ACC112 (cell line): Measurements from ENCODE around the gene STRN3.
"Not testable (repeated sequence)": the region's sequence is repeated elsewhere in the genome, so short reads cannot be mapped to it uniquely, and the experiment has no call there.

Source experiments
- H2AFZ ChIP-seq: fragments of 200-600 bp; sonication (generic); one replicate; pipeline ENCODE4 v1.6.0; 2017; ENCODE audit warnings: antibody characterized with exemption, low read length; ENCODE audit not compliant: unreplicated experiment
- H3K27ac ChIP-seq: fragments of 200-600 bp; sonication (generic); 2 replicates; pipeline ENCODE4 v1.5.1; 2014; ENCODE audit warnings: low read depth, mild to moderate bottlenecking, antibody characterized with exemption, low read length, moderate library complexity
- H3K27me3 ChIP-seq: fragments of 200-600 bp; sonication (generic); 2 replicates; pipeline ENCODE4 v1.6.1; 2014; ENCODE audit warnings: mild to moderate bottlenecking, antibody characterized with exemption, low read length, moderate library complexity, mixed read lengths; ENCODE audit not compliant: insufficient read depth
- H3K36me3 ChIP-seq: fragments of 200-600 bp; sonication (generic); 2 replicates; pipeline ENCODE4 v1.6.1; 2016; ENCODE audit warnings: mild to moderate bottlenecking, antibody characterized with exemption, low read length, moderate library complexity, mixed read lengths; ENCODE audit not compliant: insufficient read depth
- H3K4me1 ChIP-seq: fragments of 200-600 bp; sonication (generic); one replicate; pipeline ENCODE4 v1.6.1; 2016; ENCODE audit warnings: low read length, mixed read lengths; ENCODE audit not compliant: insufficient read depth, unreplicated experiment, control insufficient read depth
- H3K4me3 ChIP-seq: fragments of 200-600 bp; sonication (generic); 2 replicates; pipeline ENCODE4 v1.5.1; 2014; ENCODE audit warnings: mild to moderate bottlenecking, low read depth, low read length
- H3K79me2 ChIP-seq: fragments of 200-600 bp; sonication (generic); one replicate; pipeline ENCODE4 v1.6.0; 2016; ENCODE audit warnings: low read length; ENCODE audit not compliant: control insufficient read depth, unreplicated experiment, insufficient read depth

Gene STRN3

DNA sequence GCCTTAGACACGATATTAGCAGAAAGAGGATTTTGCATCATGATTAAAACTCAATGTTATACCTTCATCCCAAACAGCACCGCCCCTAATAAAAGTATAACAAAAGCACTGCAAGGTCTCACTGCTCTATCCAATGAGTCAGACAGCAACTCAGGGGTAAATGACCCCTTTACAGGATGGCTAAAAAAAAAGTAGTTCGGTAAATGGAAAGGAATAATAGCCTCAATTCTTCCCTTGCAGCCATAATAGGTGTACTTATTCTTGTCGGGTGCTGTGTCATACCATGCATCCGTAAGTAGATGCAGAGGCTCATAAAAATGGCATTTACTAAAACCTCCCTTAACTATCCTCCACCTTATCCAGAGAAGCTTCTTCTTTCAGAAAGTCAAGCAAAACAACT is 54.6 kb downstream of the STRN3 start:
- Histone ChIP-seq H3K79me2 (peaks cover 84% of the 10 kb centered on the region), H3K4me3 (no peak overlapping the region), H3K4me1 (peaks cover 20% of the 10 kb centered on the region)

DNA sequence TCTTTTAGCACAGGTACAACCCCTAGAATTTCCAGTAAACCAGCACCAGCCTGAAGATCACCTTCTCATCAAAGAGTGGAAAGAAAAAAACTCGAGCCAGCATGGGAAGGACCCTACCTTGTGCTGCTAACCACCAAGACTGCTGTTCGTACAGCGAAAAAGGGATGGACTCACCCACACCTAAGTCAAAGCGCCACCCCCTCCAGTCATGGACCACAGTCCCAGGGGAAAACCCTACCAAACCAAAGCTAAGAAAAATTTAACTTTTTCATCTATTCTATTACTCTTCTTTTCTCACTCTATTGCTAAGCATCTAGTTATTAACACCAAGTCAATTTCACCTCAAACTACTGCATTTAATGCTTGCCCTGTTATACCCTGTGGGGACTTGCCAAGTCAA is 56.4 kb downstream of the STRN3 start:
- not testable (repeated sequence) for H2AFZ ChIP-seq, H3K27ac ChIP-seq, H3K27me3 ChIP-seq, H3K4me3 ChIP-seq
- Histone ChIP-seq H3K4me1 (peaks cover 16% of the 10 kb centered on the region), H3K79me2 (peaks cover 81% of the 10 kb centered on the region), H3K36me3 (peaks cover 12% of the 10 kb centered on the region; the same call in 1 of the 2 replicates)

More for the DNA sequence above, 54.6 kb downstream of the STRN3 start:
- Histone ChIP-seq H2AFZ (no peak overlapping the region), H3K27me3 (no peaks in the 10 kb centered on the region), H3K27ac (no peak overlapping the region), H3K36me3 (peaks cover 2% of the 10 kb centered on the region; the same call in 1 of the 2 replicates)

DNA sequence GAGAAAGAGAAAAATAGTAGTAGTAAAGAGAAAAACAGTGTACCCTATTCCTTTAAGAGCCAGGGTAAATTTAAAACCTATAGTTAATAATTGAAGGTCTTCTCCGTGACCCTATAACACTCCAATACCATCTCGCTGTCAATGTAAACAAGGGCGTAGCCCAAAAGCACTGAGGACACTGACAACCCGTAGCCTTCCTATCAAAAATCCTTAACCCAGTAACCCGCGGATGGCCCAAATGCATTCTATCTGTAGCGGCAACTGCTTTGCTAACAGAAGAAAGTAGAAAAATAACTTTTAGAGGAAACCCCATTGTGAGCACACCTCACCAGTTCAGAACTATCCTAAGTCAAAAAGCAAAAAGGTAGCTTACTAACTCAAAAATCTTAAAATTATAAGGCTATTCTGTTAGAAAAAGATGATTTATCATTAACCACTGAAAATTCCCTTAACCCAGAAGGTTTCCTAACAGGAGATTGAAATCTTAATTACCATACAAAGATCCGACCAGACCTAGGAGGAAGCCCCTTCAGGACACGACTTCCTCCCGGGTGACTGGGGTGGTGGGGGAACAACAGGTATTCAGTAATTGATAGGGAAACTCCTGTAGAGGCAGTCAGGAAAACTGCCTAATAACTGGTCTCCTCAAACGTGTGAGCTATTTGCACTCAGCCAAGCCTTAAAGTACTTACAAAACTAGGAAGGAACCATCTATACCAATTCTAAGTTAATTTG is 58.6 kb downstream of the STRN3 start:
- H3K4me1 ChIP-seq, H3K4me3 ChIP-seq, H3K27me3 ChIP-seq, H2AFZ ChIP-seq, H3K27ac ChIP-seq: not testable (repeated sequence)
- Histone ChIP-seq H3K79me2 (peaks cover 78% of the 10 kb centered on the region), H3K36me3 (peaks cover 14% of the 10 kb centered on the region; the same call in 1 of the 2 replicates)

DNA sequence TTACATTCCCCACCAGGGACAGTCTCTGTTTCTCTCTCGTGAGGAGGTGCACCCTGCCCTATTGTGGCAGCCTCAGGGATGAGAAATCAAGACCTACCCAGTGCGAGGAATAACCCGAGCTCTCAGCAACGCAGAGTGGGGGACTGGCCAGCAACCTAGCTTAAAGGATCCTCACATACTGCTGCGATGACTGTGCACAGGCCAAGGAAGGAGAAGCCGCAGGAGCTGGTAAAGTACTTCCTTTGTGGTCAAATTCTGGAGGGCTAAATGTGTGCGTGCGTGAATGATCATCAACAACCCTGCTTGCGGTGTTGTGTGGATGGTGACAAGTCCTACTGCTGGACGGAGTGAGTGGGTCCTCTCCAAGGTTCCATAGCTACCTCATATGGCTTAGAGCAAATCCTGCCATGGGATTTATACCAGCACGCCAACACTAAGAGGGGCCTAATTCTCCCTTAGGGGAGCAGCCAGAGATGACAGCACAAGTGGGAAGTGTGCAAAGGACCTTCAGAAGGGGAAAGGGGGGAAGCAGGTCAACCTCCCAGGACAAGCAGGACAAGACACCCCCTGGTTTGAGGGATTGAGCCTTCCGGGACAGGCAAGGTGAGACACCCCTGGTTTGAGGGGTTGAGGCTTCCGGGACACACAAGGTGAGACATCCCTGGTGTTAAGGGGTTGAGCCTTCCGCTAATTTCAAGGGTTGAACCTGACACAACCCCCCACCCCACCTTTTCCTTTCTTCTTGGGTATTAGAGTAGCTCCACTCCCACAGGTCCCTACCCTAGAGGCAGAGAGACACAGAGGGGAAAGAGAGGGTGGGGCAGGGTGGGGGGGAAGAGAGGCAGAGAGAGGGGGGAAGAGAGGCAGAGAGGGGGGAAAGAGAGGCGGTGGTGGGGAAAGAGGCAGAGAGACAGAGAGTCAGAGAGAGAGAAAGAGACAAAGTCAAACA is 59.5 kb downstream of the STRN3 start:
- Histone ChIP-seq H3K79me2 (peaks cover 75% of the 10 kb centered on the region), H3K27ac (no peak overlapping the region), H3K36me3 (peaks cover 14% of the 10 kb centered on the region; the same call in 1 of the 2 replicates), H3K4me3 (no peak overlapping the region), H3K4me1 (no peaks in the 10 kb centered on the region), H2AFZ (no peak overlapping the region), H3K27me3 (no peaks in the 10 kb centered on the region)

DNA sequence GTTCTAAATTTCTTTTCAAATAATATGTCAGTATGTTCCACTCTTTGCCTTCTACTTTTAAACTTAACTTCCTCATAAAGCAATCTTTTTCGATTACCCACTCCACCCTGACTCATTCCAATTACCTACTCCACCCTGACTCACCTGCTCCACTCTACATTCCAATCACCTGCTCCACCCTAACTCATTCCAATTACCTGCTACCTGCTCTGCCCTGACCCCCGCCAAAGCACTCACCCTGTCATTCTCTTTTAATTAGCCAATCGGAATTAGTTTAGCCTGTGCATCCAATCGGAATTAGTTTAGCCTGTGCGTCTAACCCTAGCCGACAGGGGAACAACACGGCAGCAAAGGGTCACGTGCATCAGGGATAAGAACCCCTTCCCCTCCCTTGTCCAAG is 60.3 kb downstream of the STRN3 start:
- H2AFZ ChIP-seq, H3K27me3 ChIP-seq, H3K4me1 ChIP-seq, H3K27ac ChIP-seq, H3K4me3 ChIP-seq: not testable (repeated sequence)
- Histone ChIP-seq H3K36me3 (peaks cover 14% of the 10 kb centered on the region; the same call in 1 of the 2 replicates), H3K79me2 (peaks cover 76% of the 10 kb centered on the region)

DNA sequence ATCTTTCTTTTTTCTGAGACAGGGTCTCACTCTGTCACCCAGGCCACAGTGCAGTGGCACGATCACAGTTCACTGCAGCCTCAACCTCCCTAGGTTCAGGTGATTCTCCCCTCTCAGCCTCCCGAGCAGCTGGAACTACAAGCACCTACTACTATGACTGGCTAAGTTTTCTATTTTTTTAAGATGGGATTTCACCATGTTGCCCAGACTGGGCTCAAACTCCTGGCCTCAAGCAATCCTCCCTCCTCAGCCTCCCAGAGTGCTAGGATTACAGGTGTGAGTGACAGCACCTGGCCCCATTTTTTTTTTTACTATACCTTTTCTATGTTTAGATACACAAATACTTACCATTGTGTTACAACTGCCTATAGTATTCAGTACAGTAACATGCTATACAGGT is 63.6 kb downstream of the STRN3 start:
- not testable (repeated sequence) for H3K27ac ChIP-seq
- peaks cover 14% of the 10 kb centered on the region; the same call in 1 of the 2 replicates for H3K36me3 ChIP-seq

DNA sequence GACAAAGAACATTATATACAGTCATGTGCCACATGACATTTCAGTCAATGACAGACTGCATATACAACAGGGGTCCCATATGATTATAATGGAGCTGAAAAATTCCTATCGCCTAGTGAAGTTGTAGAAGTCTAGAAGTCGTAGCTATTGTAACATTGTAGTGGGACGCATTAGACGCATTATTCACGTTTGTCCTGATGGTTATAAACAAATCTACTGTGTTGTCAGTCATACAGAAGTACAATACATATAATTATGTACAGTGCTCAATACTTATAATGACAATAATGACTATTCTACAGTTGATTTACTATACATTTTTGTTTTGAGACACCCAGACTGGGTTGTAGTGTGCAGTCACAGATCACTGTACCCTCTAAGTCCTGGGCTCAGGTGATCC is 64.8 kb downstream of the STRN3 start:
- Histone ChIP-seq H3K27me3 (no peaks in the 10 kb centered on the region), H3K4me1 (no peaks in the 10 kb centered on the region), H3K27ac (no peak overlapping the region), H3K79me2 (peaks cover 74% of the 10 kb centered on the region), H3K36me3 (peaks cover 9% of the 10 kb centered on the region; the same call in 1 of the 2 replicates), H2AFZ (no peak overlapping the region), H3K4me3 (no peak overlapping the region)

More for the DNA sequence above, 63.6 kb downstream of the STRN3 start:
- not testable (repeated sequence) for H3K4me1 ChIP-seq, H3K27me3 ChIP-seq, H2AFZ ChIP-seq, H3K4me3 ChIP-seq
- peaks cover 81% of the 10 kb centered on the region for H3K79me2 ChIP-seq

DNA sequence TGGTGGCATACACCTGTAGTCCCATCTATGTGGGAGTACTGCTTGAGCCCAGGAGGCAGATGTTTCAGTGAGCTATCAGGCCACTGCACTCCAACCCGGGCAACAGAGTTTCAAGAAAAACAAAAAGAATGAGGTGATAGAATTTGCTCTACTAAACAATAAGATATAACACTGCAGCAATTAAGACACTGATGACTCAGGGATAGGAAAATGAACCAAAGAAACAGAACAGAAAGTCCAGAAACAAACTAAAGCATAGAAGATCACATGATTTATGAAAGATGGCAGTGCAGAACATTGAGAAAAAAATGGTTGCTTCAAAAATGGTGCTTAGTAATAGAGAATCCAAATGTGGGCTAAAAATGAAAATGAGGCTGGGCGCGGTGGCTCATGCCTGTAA is 66.0 kb downstream of the STRN3 start:
- Histone ChIP-seq H3K79me2 (peaks cover 71% of the 10 kb centered on the region), H3K4me3 (no peak overlapping the region), H3K4me1 (no peaks in the 10 kb centered on the region), H3K27me3 (no peaks in the 10 kb centered on the region), H3K36me3 (peaks cover 6% of the 10 kb centered on the region; the same call in 1 of the 2 replicates), H2AFZ (no peak overlapping the region), H3K27ac (no peak overlapping the region)

DNA sequence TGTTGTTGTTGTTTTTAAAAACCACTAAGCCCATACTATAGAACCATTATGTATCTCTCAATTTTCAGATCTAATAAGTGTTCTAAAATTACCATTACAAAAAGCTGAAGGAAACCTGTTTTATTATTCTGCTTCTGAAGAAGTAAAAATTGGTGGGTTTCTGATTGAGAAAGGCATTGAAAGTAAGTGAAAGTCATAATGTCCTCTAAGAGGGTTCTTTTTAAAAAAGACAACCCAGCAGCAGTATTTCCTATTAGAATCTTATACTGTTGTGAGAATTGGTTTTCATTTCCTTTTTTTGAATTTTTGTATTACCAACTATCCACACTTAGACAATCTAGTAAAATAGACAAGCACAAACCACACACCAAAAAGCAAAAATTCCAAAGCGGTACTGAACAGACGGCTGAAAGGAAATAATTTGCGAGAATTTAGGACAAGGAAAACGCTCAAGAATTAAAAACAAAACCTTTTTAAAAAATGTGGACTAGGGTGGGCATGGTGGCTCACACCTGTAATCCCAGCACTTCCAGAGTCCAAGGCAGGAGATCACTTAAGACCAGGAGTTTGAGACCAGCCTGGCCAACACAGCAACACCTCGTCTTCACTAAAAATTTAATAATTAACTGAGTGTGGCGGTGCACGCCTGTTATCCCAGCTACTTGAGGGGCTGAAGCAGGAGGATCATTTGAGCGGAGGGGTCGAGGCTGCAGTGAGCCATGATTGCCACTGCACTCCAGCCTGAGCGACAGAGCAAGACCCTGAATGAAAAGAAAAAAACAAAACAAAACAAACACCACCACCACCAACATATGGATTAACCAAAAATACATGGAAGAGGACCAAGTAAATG is 67.4 kb downstream of the STRN3 start:
- no peaks in the 10 kb centered on the region for H3K36me3 ChIP-seq
- no peak overlapping the region for H3K4me3 ChIP-seq
- no peaks in the 10 kb centered on the region for H3K27me3 ChIP-seq
- H3K4me1 ChIP-seq = no peaks in the 10 kb centered on the region
- no peak overlapping the region for H3K27ac ChIP-seq
- peaks cover 57% of the 10 kb centered on the region for H3K79me2 ChIP-seq
- no peak overlapping the region for H2AFZ ChIP-seq

DNA sequence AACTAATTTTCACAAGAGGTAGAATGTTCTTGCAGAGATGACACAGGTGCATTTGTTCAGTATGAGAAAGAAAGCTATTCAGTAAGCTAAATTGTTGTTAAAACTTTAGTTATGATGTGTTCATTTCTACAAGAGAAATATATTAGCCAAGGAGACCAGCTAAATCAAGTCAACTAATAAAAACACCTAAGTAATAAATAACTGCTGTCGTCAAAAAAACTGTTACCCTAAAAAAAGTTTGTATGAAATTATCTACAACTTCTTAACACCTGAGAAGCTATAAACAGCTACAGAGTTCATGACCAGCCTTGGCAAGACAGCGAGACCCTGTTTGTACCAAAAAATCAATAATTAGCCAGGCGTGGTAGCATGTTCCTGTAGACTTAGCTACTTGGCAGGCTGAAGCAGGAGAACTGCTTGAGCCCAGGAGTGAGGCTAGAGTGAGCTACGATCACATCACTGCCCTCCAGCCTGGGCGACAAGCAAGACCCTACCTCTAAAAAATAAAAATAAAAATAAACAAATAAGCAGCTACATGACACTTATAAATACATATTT is 68.3 kb downstream of the STRN3 start:
- Histone ChIP-seq H3K4me1 (no peaks in the 10 kb centered on the region), H3K79me2 (peaks cover 51% of the 10 kb centered on the region), H3K36me3 (no peaks in the 10 kb centered on the region; the same call in 1 of the 2 replicates), H3K4me3 (no peak overlapping the region), H2AFZ (no peak overlapping the region), H3K27ac (no peak overlapping the region), H3K27me3 (no peaks in the 10 kb centered on the region)
